Fibroblast of upper back skin (primary cell): Measurements from ENCODE around the gene FBXL2.

ENCODE experiments used
- DNase-seq: peaks from one replicate; pipeline ENCODE4 v3.0.0-alpha.2; 2013

FBXL2 gene

DNA sequence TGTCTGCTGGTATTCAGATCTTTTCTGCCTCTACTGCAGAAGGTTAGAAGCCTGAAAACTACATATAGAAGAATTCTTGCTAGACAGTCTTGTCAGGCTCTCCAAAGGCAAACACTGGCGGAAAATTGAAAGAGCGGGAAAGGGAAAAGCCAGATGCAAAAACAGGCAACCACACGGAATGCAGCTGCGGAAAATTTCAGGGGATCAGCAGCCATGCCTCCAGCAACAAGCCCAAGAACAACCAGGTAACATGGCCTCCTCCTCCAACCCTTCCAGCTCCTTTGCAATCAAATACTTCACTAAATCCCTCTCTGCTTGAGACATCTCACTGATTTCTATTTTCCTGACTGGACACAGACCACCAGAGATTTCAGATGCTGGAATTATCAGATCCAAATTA lies 153.3 kb downstream of the FBXL2 start:
- no peak for DNase-seq

DNA sequence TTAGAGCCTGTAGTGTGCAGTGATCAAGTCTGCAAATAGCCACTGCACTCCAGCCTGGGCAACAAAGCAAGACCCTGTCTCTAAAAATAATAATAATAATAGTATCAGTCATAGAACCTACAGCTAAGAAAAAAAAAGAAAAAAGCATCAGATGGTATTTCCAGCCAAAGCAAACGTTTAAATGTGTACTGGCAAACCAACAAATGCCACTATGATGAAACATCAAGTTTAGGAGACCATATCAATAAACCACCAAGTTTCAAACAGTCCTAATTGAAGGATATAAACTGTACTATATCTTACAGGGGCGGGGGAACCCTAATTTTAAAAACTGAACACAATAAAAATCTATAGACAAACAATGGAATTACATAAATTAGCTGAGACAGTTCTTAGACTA lies 156.6 kb downstream of the FBXL2 start:
- peak; percentile 19 for DNase-seq
